ENCODE data around the gene DNAJC13. TPM values are rescaled to one million over a fixed set of nuclear protein-coding genes. Genes with fewer than 3 reads are reported as not detected.
"Not testable (repeated sequence)": the region's sequence is repeated elsewhere in the genome, so short reads cannot be mapped to it uniquely, and the experiment has no call there.

Gene DNAJC13
- total RNA-seq (10 to 100 TPM; 20.0 to 30.9 (median 26.0) TPM), polyA plus RNA-seq (10 to 100 TPM in 2 of 3 donors, 1 to 10 TPM in 1; 7.4 to 24.9 (median 16.0) TPM)
- long read RNA-seq, donor 1, partial matches to known transcripts, result 8 of 11 reads
- long read RNA-seq, donor 1, other reads (novel, unspliced or antisense), result 0 of 11 reads
- long read RNA-seq, donor 2, partial matches to known transcripts, result 7 of 13 reads
- long read RNA-seq, donor 2, other reads (novel, unspliced or antisense), result 4 of 13 reads

DNA sequence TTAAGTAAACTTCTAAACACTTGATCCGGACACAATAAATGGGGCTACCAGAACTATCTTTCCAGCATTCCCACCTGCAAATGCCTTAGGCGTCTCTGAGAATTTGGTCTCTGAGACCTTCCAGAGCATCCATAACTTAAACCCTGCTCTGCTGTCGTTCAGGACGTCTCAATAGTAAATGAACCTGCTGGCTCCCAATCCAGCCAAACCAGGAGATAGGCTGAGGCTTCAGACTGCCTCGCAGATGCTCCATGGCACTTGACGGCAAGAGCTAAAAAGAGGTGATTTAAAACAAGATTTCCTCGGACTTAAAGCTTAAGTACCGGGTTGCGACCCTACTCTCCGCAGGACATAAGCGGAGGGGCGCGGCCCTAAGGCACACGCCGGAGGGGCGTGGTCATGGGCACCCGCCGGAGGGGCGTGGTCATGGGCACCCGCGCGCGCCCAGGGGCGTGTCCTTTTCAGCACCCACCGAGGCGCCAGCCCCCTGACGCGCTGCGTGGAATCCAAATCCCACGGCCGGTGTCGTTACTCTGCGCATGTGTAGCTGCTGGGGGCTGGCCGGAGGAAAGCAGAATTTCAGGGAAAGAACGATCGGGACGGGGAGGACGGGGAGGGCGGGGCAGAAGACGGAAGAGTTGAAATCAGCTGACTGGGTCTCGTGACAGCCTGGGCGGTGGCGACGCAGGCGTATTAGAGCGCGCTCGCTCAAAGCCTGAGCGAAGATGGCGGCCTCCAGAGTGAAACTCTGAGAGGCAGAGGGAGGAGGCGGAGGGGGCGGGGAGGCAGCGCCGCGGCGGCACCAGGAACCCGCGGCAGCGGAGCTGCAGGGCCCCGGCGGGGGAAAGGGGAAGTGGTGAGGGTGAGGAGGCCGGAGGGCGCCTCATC lies at the start of gene DNAJC13:
DNAJC13 (plus strand) TSS at position 696 of the 888 bp plus-strand sequence. CDS start 17,049 bp downstream, outside the sequence.
- Histone ChIP-seq H3K27me3 (ENCODE audit: insufficient read depth in 3 of 3, low read length in 2 of 3) (no peaks in the 10 kb centered on the region), H3K27ac (peak within 1 kb of the TSS; percentile 89), H3K9me3 (no peaks in the 10 kb centered on the region), H3K4me3 (peak within 1 kb of the TSS; percentile 98), H3K36me3 (ENCODE audit: insufficient read depth in 1 of 2, low read depth in 1 of 2) (peaks cover 0 to 9% of the 10 kb centered on the region in 2 donors), H3K4me1 (peaks cover 18% of the 10 kb centered on the region)
- peak; percentile 98 to 99 (median 98) for ATAC-seq
- WGBS, 3 donors, result 1 to 2% (median 2%) methylated on average over 48 to 63 of the region's 63 CpGs
- intact Hi-C loops (cut with DNase I), result no loop called here
- peak; percentile 94 to 96 for DNase-seq
- TF ChIP-seq, protein P1, sequence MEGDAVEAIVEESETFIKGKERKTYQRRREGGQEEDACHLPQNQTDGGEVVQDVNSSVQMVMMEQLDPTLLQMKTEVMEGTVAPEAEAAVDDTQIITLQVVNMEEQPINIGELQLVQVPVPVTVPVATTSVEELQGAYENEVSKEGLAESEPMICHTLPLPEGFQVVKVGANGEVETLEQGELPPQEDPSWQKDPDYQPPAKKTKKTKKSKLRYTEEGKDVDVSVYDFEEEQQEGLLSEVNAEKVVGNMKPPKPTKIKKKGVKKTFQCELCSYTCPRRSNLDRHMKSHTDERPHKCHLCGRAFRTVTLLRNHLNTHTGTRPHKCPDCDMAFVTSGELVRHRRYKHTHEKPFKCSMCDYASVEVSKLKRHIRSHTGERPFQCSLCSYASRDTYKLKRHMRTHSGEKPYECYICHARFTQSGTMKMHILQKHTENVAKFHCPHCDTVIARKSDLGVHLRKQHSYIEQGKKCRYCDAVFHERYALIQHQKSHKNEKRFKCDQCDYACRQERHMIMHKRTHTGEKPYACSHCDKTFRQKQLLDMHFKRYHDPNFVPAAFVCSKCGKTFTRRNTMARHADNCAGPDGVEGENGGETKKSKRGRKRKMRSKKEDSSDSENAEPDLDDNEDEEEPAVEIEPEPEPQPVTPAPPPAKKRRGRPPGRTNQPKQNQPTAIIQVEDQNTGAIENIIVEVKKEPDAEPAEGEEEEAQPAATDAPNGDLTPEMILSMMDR (IDR thresholded peaks at IDR 0.05), result no peak

GRCh38 chr3:132368515-132368914 lies 48.8 kb upstream of the DNAJC13 start:
- Histone ChIP-seq H3K27me3 (ENCODE audit: insufficient read depth in 3 of 3, low read length in 2 of 3) (no peaks in the 10 kb centered on the region), H3K4me3 (no peak overlapping the region), H3K9me3 (no peaks in the 10 kb centered on the region), H3K36me3 (ENCODE audit: insufficient read depth in 1 of 2, low read depth in 1 of 2) (no peaks in the 10 kb centered on the region), H3K4me1 (no peaks in the 10 kb centered on the region), H3K27ac (no peak overlapping the region)
- no peak for ATAC-seq
- DNase-seq, result no peak
- 94 to 95% (median 94%) methylated on average over 2 of the region's 2 CpGs for WGBS, 3 donors
- TF ChIP-seq, protein P1 (IDR thresholded peaks at IDR 0.05), result no peak
- intact Hi-C loops (cut with DNase I), result no loop called here

DNA sequence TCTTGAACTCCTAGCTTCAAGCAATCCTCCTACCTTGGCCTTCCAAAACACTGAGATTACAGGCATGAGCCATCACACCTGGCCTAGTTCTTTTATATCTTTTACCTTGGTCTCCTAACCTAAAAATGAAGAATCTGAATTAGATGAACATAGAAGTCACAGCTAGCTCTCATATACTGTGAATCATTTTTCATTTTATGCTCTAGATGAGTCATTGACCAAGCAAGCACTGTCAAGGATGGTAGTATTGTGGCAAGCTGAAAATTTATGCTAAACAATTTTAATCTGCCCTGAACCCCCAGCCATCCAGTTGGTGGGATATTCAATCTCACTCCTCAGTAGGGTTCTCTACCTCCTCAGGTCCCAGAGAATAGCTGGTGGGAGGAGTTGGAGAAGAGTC lies 48.3 kb upstream of the DNAJC13 start:
- no peaks in the 10 kb centered on the region for H3K9me3 ChIP-seq
- TF ChIP-seq, protein P1 (IDR thresholded peaks at IDR 0.05), result no peak
- H3K27me3 ChIP-seq (ENCODE audit: insufficient read depth in 3 of 3, low read length in 2 of 3), result no peaks in the 10 kb centered on the region
- no peak overlapping the region for H3K27ac ChIP-seq
- DNase-seq (no peak), ATAC-seq (no peak)
- H3K36me3 ChIP-seq (ENCODE audit: insufficient read depth in 1 of 2, low read depth in 1 of 2), result no peaks in the 10 kb centered on the region
- intact Hi-C loops (cut with DNase I), result no loop called here
- H3K4me3 ChIP-seq, result no peak overlapping the region
- H3K4me1 ChIP-seq, result no peaks in the 10 kb centered on the region

GRCh38 chr3:132376945-132377354 lies 40.4 kb upstream of the DNAJC13 start:
- H3K27ac ChIP-seq; H3K4me1 ChIP-seq; H3K27me3 ChIP-seq (ENCODE audit: insufficient read depth in 3 of 3, low read length in 2 of 3); DNase-seq; ATAC-seq; intact Hi-C loops (cut with DNase I); H3K36me3 ChIP-seq (ENCODE audit: insufficient read depth in 1 of 2, low read depth in 1 of 2); H3K9me3 ChIP-seq; H3K4me3 ChIP-seq: not testable (repeated sequence)
- WGBS, 3 donors, result 77 to 86% (median 83%) methylated on average over 24 to 25 of the region's 25 CpGs

GRCh38 chr3:132378048-132378762 lies 39.1 kb upstream of the DNAJC13 start:
- ATAC-seq (no peak), DNase-seq (no peak)
- Histone ChIP-seq H3K36me3 (ENCODE audit: insufficient read depth in 1 of 2, low read depth in 1 of 2) (no peaks in the 10 kb centered on the region), H3K4me1 (no peaks in the 10 kb centered on the region), H3K9me3 (no peaks in the 10 kb centered on the region), H3K27ac (no peak overlapping the region), H3K4me3 (no peak overlapping the region), H3K27me3 (ENCODE audit: insufficient read depth in 3 of 3, low read length in 2 of 3) (peaks cover 0 to 2% (median 0%) of the 10 kb centered on the region in 3 donors)
- TF ChIP-seq, protein P1 (IDR thresholded peaks at IDR 0.05), result no peak
- intact Hi-C loops (cut with DNase I), result no loop called here
- 66 to 79% (median 71%) methylated on average over 2 of the region's 2 CpGs for WGBS, 3 donors
